Dedifferentiated amniotic fluid mesenchymal stem cell (primary cell): Measurements from ENCODE around the gene GPC5.

Experiments
- DNase-seq: peaks from one replicate; pipeline ENCODE4 v3.0.0-alpha.2; 2016; ENCODE audit errors: extremely low spot score

The GPC5 gene

GRCh38 chr13:91537376-91537775, 139.0 kb downstream of the GPC5 start:
- DNase-seq: no peak

GRCh38 chr13:91539286-91540157, 141.1 kb downstream of the GPC5 start:
- DNase-seq: no peak

GRCh38 chr13:91540158-91540736, 141.8 kb downstream of the GPC5 start:
- no peak for DNase-seq

GRCh38 chr13:91544723-91545122, 146.3 kb downstream of the GPC5 start:
- no peak for DNase-seq

- no peak for DNase-seq
Observed at GRCh38 chr13:91546900-91547299, 148.5 kb downstream of the GPC5 start.

- no peak for DNase-seq
Observed at GRCh38 chr13:91553584-91553983, 155.2 kb downstream of the GPC5 start.

- no peak for DNase-seq
Observed at GRCh38 chr13:91554101-91554500, 155.7 kb downstream of the GPC5 start.

GRCh38 chr13:91557328-91558090, 159.1 kb downstream of the GPC5 start:
- DNase-seq: no peak

- DNase-seq: no peak
Observed at GRCh38 chr13:91563799-91564198, 165.4 kb downstream of the GPC5 start.

GRCh38 chr13:91564396-91564795, 166.0 kb downstream of the GPC5 start:
- no peak for DNase-seq

GRCh38 chr13:91565296-91565695, 166.9 kb downstream of the GPC5 start:
- no peak for DNase-seq

- DNase-seq: no peak
Observed at GRCh38 chr13:91567485-91568207, 169.2 kb downstream of the GPC5 start.

- no peak for DNase-seq
Observed at GRCh38 chr13:91571681-91572080, 173.3 kb downstream of the GPC5 start.

- no peak for DNase-seq
Observed at GRCh38 chr13:91572439-91572838, 174.0 kb downstream of the GPC5 start.

- DNase-seq: no peak
Observed at GRCh38 chr13:91572944-91573598, 174.7 kb downstream of the GPC5 start.

GRCh38 chr13:91574766-91575165, 176.3 kb downstream of the GPC5 start:
- no peak for DNase-seq

- DNase-seq: no peak
Observed at GRCh38 chr13:91576590-91576989, 178.2 kb downstream of the GPC5 start.

- DNase-seq: no peak
Observed at GRCh38 chr13:91579320-91579719, 180.9 kb downstream of the GPC5 start.

- DNase-seq: no peak
Observed at GRCh38 chr13:91580749-91581148, 182.3 kb downstream of the GPC5 start.

- DNase-seq: no peak
Observed at GRCh38 chr13:91586609-91587008, 188.2 kb downstream of the GPC5 start.

- DNase-seq: no peak
Observed at GRCh38 chr13:91588541-91588940, 190.1 kb downstream of the GPC5 start.
